GM12878 (cell line): ENCODE measurements around the gene DPY19L3. TPM values are rescaled to one million over a fixed set of nuclear protein-coding genes. Genes with fewer than 3 reads are reported as not detected.

Experiments used
- ATAC-seq: fragments of 200-7000 bp; cut with Tn5 transposase; 3 replicates; pipeline ENCODE4 v1.9.1; 2020; ENCODE audit warnings: mild to moderate bottlenecking, moderate library complexity
- BruUV-seq: library from RNA; stranded (reverse); fragments of 400-500 nt; replicated peaks from 2 replicates; lab custom pipeline; 2021; lab: Mats Ljungman, UMichigan
- CTCF ChIA-PET: fragments of 300-600 bp; sonication (Branson Sonifier 250); formaldehyde crosslinking; extraction: SDS; loops from one replicate; lab custom pipeline; 2021; ENCODE audit warnings: inconsistent platforms; lab: Yijun Ruan, JAX
- POLR2A ChIA-PET: fragments of 350-600 bp; formaldehyde crosslinking; extraction: SDS; loops from one replicate; lab custom pipeline; 2021; ENCODE audit warnings: inconsistent platforms; lab: Charles Lee
- RAD21 ChIA-PET: fragments of 300-600 bp; sonication (Branson Sonifier 250); formaldehyde crosslinking; loops from one replicate; lab custom pipeline; 2023; ENCODE audit warnings: antibody characterized with exemption; ENCODE audit not compliant: unreplicated experiment; lab: Charles Lee
- SMC1A ChIA-PET: fragments of 300-600 bp; sonication (Branson Sonifier 250); formaldehyde crosslinking; loops from one replicate; lab custom pipeline; 2023; ENCODE audit not compliant: unreplicated experiment, uncharacterized antibody; lab: Charles Lee
- DNase-seq: peaks from one replicate; pipeline ENCODE4 v3.0.0-alpha.2; 2011; ENCODE audit warnings: low read depth, low spot score
- FAIRE-seq: peaks from 3 replicates; lab custom pipeline; 2011; peaks lifted over from hg19 to GRCh38; lab: Jason Lieb, UNC
- H2AFZ ChIP-seq: 2 replicates; pipeline ENCODE4 v1.6.0; 2011; ENCODE audit warnings: low read depth, low read length, control low read depth; ENCODE audit not compliant: control insufficient read depth
- H3K27ac ChIP-seq: 2 replicates; pipeline ENCODE4 v1.5.1; 2011; ENCODE audit warnings: control low read depth; ENCODE audit not compliant: control insufficient read depth, insufficient read depth
- H3K27me3 ChIP-seq, 2 experiments: replicated peaks in 1 of 2; 2 replicates each; pipeline versions ENCODE4 v1.6.0 to v1.6.1; 2011; ENCODE audit warnings: low read length in 1 of 2; ENCODE audit not compliant: control insufficient read depth in 2 of 2, insufficient read depth in 2 of 2
- H3K36me3 ChIP-seq, 2 experiments: 2 replicates each; pipeline ENCODE4 v1.5.1; 2011; ENCODE audit warnings: low read length in 1 of 2; ENCODE audit not compliant: control insufficient read depth in 2 of 2, insufficient read depth in 2 of 2
- H3K4me1 ChIP-seq: 2 replicates; pipeline ENCODE4 v1.6.1; 2011; ENCODE audit warnings: mild to moderate bottlenecking, low read length, moderate library complexity, mixed read lengths; ENCODE audit not compliant: control insufficient read depth, insufficient read depth
- H3K4me2 ChIP-seq: 2 replicates; pipeline ENCODE4 v1.6.0; 2011; ENCODE audit warnings: control low read depth; ENCODE audit not compliant: control insufficient read depth, insufficient read depth
- H3K4me3 ChIP-seq: fragments of 200-600 bp; sonication (generic); 2 replicates; pipeline ENCODE4 v1.5.1; 2016
- H3K79me2 ChIP-seq: 2 replicates; pipeline ENCODE4 v1.6.0; 2011; ENCODE audit warnings: low read length; ENCODE audit not compliant: control insufficient read depth, insufficient read depth
- H3K9ac ChIP-seq: 2 replicates; pipeline ENCODE4 v1.8.0; 2011; ENCODE audit warnings: low read length, control low read depth, mixed read lengths; ENCODE audit not compliant: control insufficient read depth, insufficient read depth
- H3K9me3 ChIP-seq: replicated peaks from 3 replicates; pipeline ENCODE4 v1.5.1; 2011; ENCODE audit warnings: mild to moderate bottlenecking, low read length; ENCODE audit not compliant: control insufficient read depth, insufficient read depth
- H4K20me1 ChIP-seq: 2 replicates; pipeline ENCODE4 v1.6.0; 2011; ENCODE audit not compliant: control insufficient read depth, insufficient read depth
- ATF7 ChIP-seq: fragments of 450-650 bp; IDR thresholded peaks from 2 replicates; pipeline ENCODE4 v1.6.1; 2016; ENCODE audit warnings: low read depth, mild to moderate bottlenecking
- FOXM1 ChIP-seq: IDR thresholded peaks from 2 replicates; pipeline ENCODE4 v1.6.1; 2012; ENCODE audit warnings: low read depth, mild to moderate bottlenecking, inconsistent platforms, low read length, moderate library complexity
- MYC ChIP-seq: IDR thresholded peaks from 2 replicates; pipeline ENCODE4 v1.6.1; 2011; ENCODE audit warnings: mild to moderate bottlenecking, low read length, moderate library complexity, inconsistent platforms; ENCODE audit not compliant: insufficient read depth, insufficient replicate concordance, insufficient read length, severe bottlenecking
- POLR2AphosphoS5 ChIP-seq: IDR thresholded peaks from 2 replicates; pipeline ENCODE4 v1.6.1; 2011; ENCODE audit warnings: mild to moderate bottlenecking, low read length, inconsistent platforms
- RELA ChIP-seq: fragments of 450-650 bp; IDR thresholded peaks from 2 replicates; pipeline ENCODE4 v1.8.0; 2014; ENCODE audit warnings: borderline replicate concordance; ENCODE audit not compliant: partially characterized antibody
- SMAD5 ChIP-seq: IDR thresholded peaks from 2 replicates; pipeline ENCODE4 v1.6.1; 2016; ENCODE audit warnings: antibody characterized with exemption, low read depth
- TCF3 ChIP-seq: IDR thresholded peaks from 2 replicates; pipeline ENCODE4 v1.6.1; 2012; ENCODE audit warnings: low read depth, mild to moderate bottlenecking, low read length, borderline replicate concordance; ENCODE audit not compliant: insufficient read depth
- ZNF384 ChIP-seq: IDR thresholded peaks from 2 replicates; pipeline ENCODE4 v1.6.1; 2012; ENCODE audit warnings: low read depth, mild to moderate bottlenecking, low read length, improper control_type of control experiment, borderline replicate concordance
- WGBS: methylation state at CpG from one replicate; pipeline ENCODE4 v1.1.6; 2016; ENCODE audit warnings: low lambda C conversion rate; ENCODE audit not compliant: insufficient replicate concordance, insufficient coverage; ENCODE audit errors: missing lambda C conversion rate; 5-methylcytosine and 5-hydroxymethylcytosine counted together
- in situ Hi-C: fragments of 300-500 bp; cut with MboI; formaldehyde crosslinking; loops from 9 replicates; pipeline ENCODE4 v1.14.3; 2018; ENCODE audit warnings: mixed read lengths
- intact Hi-C: fragments of 100-400 bp; cut with micrococcal nuclease; formaldehyde crosslinking; loops from one replicate; pipeline ENCODE4 v1.14.2; 2022; ENCODE audit not compliant: unreplicated experiment
- polyA plus RNA-seq, 11 experiments: library from polyadenylated mRNA; depleted of rRNA in 4 of 11; unstranded in 6 of 11; stranded (reverse) in 5 of 11; fragments of >200 nt; fragmentation: Nextera tagmentation in 4 of 11; fragmentation: Illumina TruSeq in 1 of 11; extraction: Ambion mirVana in 4 of 11; extraction: Trizol in 1 of 11; gene quantifications; 1 replicate in 1 of 11; 2 replicates in 10 of 11; pipeline versions ENCODE4 v1.2.1 to v1.2.3, GENCODE V29; 2011 to 2016; ENCODE audit warnings: inconsistent platforms in 2 of 11, missing spikeins in 2 of 11, low read depth in 1 of 11
- total RNA-seq, 4 experiments: library from RNA; depleted of rRNA in 3 of 4; stranded (reverse); fragments of >200 nt in 3 of 4; fragmentation: Illumina TruSeq in 1 of 4; extraction: Trizol in 1 of 4; gene quantifications; 2 replicates each; pipeline versions ENCODE4 v1.2.1 to v1.2.3, GENCODE V29; 2013 to 2021
- TF ChIP-seq, protein P1 (sequence below): fragments of 150-350 bp; IDR thresholded peaks from 2 replicates; pipeline ENCODE4 v1.6.1; 2014; ENCODE audit warnings: mild to moderate bottlenecking, low read depth, low read length
- TF ChIP-seq, protein P2 (sequence below): IDR thresholded peaks from 2 replicates; pipeline ENCODE4 v1.6.1; 2011; ENCODE audit warnings: low read depth, mild to moderate bottlenecking, low read length, moderate library complexity, borderline replicate concordance; ENCODE audit errors: extremely low read depth
- TF ChIP-seq, protein P3 (sequence below): fragments of 450-650 bp; IDR thresholded peaks from 2 replicates; pipeline ENCODE4 v1.6.1; 2017; ENCODE audit warnings: mild to moderate bottlenecking, low read depth, inconsistent platforms; ENCODE audit not compliant: poor library complexity, severe bottlenecking

The DPY19L3 gene
- total and polyA plus RNA-seq, 10 of the 15 experiments (the other 5 are each of a cell fraction or from before 2014, with no cell fraction given): 2.5 to 30.2 (median 13.7) TPM

DNA sequence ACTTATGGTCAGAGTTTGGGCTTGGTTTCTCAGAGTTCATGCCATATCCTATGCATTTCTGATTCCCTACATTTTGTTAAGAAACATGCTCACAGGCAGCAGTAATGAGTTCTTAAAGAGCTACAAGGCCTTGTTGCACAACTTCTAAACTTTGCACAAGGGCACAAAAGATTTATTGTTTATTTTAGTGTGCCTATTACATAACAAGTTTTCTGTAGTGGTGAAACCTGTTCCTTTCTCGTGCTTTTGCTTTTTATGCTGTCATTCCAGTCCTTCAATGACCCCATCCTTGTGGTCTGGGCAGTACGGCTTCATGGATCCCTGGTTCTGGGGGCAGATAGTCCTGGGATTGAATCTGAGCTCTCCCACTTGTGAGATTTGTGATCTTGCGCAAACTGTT, 42.4 kb upstream of the DPY19L3 start:
- ChIA-PET POLR2A (no interaction called here), CTCF (interaction anchor here (1.5 kb wide), 1 partner anchor 24 kb away, joined by 4 read pairs; no protein-coding TSS in a partner anchor), RAD21 (no interaction called here), SMC1A (no interaction called here)
- in situ Hi-C loops (no loop called here), intact Hi-C loops (no loop called here)
- DNase-seq: no peak
- Histone ChIP-seq H2AFZ (no peak overlapping the region), H4K20me1 (no peaks in the 10 kb centered on the region), H3K9me3 (no peaks in the 10 kb centered on the region), H3K4me1 (no peaks in the 10 kb centered on the region), H3K79me2 (peaks cover 5% of the 10 kb centered on the region), H3K4me3 (no peak overlapping the region), H3K27me3 (no peaks in the 10 kb centered on the region), H3K27ac (no peak overlapping the region), H3K36me3 (peaks cover 3 to 38% of the 10 kb centered on the region in 2 experiments), H3K4me2 (no peak overlapping the region), H3K9ac (no peak overlapping the region)
- WGBS: 66% methylated on average over 3 of the region's 3 CpGs
- no TSS peak for BruUV-seq
- no peak for FAIRE-seq
- no peak for ATAC-seq
- TF ChIP-seq, protein P1, sequence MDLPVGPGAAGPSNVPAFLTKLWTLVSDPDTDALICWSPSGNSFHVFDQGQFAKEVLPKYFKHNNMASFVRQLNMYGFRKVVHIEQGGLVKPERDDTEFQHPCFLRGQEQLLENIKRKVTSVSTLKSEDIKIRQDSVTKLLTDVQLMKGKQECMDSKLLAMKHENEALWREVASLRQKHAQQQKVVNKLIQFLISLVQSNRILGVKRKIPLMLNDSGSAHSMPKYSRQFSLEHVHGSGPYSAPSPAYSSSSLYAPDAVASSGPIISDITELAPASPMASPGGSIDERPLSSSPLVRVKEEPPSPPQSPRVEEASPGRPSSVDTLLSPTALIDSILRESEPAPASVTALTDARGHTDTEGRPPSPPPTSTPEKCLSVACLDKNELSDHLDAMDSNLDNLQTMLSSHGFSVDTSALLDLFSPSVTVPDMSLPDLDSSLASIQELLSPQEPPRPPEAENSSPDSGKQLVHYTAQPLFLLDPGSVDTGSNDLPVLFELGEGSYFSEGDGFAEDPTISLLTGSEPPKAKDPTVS: no peak
- no peak for TF ChIP-seq FOXM1
- no peak for TF ChIP-seq TCF3
- no peak for TF ChIP-seq ATF7
- no peak for TF ChIP-seq POLR2AphosphoS5
- no peak for TF ChIP-seq SMAD5
- no peak for TF ChIP-seq RELA
- TF ChIP-seq, protein P2, sequence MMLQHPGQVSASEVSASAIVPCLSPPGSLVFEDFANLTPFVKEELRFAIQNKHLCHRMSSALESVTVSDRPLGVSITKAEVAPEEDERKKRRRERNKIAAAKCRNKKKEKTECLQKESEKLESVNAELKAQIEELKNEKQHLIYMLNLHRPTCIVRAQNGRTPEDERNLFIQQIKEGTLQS: no peak
- TF ChIP-seq, protein P3, sequence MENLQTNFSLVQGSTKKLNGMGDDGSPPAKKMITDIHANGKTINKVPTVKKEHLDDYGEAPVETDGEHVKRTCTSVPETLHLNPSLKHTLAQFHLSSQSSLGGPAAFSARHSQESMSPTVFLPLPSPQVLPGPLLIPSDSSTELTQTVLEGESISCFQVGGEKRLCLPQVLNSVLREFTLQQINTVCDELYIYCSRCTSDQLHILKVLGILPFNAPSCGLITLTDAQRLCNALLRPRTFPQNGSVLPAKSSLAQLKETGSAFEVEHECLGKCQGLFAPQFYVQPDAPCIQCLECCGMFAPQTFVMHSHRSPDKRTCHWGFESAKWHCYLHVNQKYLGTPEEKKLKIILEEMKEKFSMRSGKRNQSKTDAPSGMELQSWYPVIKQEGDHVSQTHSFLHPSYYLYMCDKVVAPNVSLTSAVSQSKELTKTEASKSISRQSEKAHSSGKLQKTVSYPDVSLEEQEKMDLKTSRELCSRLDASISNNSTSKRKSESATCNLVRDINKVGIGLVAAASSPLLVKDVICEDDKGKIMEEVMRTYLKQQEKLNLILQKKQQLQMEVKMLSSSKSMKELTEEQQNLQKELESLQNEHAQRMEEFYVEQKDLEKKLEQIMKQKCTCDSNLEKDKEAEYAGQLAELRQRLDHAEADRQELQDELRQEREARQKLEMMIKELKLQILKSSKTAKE: no peak
- TF ChIP-seq MYC: no peak
- no peak for TF ChIP-seq ZNF384
